ENCODE results near the gene CCDC149.

Gene CCDC149

DNA sequence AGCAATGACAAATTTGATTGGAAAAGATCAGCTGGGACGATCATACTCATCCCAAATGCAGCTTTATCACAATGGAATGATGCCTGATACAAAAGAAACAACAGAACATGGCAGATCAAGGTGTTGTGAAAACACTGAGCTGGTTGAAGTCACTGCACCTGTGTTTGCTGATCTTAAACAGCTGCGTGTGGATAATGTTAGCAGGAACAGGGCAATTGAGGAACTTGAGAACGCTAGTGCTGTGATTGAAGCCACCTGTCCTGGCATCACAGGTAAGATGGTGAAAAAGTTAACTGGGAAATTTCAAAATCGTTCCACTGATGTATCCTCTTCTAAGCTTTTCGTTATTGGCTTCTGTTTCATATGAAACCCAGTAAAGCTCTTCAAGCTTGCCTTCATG, 144.8 kb downstream of the CCDC149 start:
- H3K4me3 ChIP-seq (ENCODE audit: low read depth, low read length), result no peak overlapping the region
- TF ChIP-seq, protein P1, sequence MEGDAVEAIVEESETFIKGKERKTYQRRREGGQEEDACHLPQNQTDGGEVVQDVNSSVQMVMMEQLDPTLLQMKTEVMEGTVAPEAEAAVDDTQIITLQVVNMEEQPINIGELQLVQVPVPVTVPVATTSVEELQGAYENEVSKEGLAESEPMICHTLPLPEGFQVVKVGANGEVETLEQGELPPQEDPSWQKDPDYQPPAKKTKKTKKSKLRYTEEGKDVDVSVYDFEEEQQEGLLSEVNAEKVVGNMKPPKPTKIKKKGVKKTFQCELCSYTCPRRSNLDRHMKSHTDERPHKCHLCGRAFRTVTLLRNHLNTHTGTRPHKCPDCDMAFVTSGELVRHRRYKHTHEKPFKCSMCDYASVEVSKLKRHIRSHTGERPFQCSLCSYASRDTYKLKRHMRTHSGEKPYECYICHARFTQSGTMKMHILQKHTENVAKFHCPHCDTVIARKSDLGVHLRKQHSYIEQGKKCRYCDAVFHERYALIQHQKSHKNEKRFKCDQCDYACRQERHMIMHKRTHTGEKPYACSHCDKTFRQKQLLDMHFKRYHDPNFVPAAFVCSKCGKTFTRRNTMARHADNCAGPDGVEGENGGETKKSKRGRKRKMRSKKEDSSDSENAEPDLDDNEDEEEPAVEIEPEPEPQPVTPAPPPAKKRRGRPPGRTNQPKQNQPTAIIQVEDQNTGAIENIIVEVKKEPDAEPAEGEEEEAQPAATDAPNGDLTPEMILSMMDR (IDR thresholded peaks at IDR 0.05; ENCODE audit: low read depth, low read length), result no peak

DNA sequence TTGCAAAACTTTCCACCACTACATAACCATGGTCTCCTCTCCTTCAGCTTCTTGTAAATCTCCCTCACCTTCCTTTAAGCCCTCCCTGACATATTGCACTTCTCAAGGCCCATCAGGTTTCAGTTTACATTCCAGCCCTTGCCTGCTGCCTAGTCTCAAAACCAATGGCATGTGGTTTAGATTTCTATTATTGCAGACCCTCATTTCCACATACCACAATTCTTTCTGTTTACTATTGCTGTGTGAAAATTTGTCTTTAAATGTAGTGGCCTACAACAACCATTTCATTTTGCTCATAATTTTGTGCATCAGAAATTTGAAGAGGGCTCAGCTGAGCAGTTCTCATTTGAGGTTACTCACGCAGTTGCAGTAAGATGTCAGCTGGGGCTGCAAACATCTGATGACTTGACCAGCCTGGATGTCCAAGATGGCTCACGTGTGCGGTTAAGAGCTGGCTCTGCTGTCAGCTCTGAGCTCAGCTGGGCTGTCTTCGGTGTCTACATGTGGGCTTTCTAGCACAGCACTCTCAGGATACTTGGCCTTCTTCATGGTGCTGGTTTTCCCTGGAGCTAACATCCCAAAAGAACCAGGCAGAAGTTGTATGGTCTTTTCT, 147.4 kb downstream of the CCDC149 start:
- no peak overlapping the region for H3K4me3 ChIP-seq (ENCODE audit: low read depth, low read length)
- TF ChIP-seq, protein P1 (IDR thresholded peaks at IDR 0.05; ENCODE audit: low read depth, low read length), result no peak

DNA sequence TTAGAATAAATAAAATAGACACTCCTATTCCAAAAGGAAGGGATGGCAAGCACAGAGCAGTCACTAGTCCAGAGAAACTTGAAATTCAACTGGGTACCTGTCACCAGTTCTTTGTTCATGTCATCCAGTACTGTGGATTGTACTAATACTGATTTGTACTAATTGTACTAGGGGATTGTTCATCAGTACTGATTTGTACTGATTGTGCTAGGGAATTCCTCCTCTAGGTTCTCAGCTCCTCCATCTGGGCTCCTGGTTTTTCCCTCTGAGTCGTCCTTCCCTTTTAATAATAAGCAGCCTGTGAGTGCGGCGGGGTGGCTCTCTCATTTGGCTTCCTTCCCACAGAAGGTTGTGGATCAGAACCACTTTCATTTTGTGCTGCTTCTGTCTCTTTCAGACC, 148.5 kb downstream of the CCDC149 start:
- no peak overlapping the region for H3K4me3 ChIP-seq (ENCODE audit: low read depth, low read length)
- TF ChIP-seq, protein P1 (IDR thresholded peaks at IDR 0.05; ENCODE audit: low read depth, low read length), result no peak

DNA sequence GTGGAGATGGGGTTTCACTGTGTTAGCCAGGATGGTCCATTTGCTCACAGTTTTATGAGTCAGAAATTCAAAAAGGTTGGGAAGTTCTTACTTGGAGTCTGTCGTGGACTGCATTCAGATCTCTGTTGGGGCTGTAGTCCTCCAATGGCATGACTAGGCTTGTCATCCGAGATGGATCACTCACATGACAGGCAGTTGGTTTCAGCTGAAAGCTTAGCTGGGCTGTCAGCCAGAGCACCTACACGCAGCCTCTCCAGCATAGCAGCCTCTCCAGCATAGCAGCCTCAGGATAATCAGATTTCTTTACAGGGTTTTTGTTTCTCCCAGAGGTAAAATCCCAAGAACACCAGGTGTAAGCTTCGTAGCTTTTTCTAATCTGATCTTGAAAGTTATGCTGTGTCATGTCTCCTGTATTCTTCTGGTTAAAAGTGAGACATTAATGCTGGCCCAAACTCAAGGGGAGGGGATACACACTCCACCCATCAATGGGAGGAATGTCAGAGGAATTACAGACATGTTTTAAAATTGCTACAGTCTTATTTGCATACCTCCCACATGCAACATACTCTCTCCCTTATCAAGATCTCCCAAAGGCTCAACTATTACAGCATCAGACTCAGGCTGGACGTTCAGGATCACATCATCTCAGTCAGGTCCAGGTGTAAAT, 149.1 kb downstream of the CCDC149 start:
- no peak overlapping the region for H3K4me3 ChIP-seq (ENCODE audit: low read depth, low read length)
- TF ChIP-seq, protein P1 (IDR thresholded peaks at IDR 0.05; ENCODE audit: low read depth, low read length), result no peak

Measured in WI38 (cell line).